ENCODE data around the gene CEP120.

- TF ChIP-seq CTCF (conservative IDR thresholded peaks at IDR 0.05; ENCODE audit: low read depth, low read length): no peak
- TF ChIP-seq EZH2 (IDR thresholded peaks at IDR 0.05; ENCODE audit: borderline replicate concordance, low read depth, low read length, poor library complexity, severe bottlenecking): no peak
Observed at GRCh38 chr5:123454259-123454911, 31.2 kb upstream of the CEP120 start.
